Sigmoid colon (tissue), 7 donors: ENCODE results near the gene POLR1B. TPM values are rescaled to one million over a fixed set of nuclear protein-coding genes. Genes with fewer than 3 reads are reported as not detected.

Experiments
- DNase-seq: peaks from one replicate; pipeline ENCODE4 v3.0.0-alpha.2; 2019
- H3K27ac ChIP-seq, 4 donors: fragments of 200-600 bp; sonication (generic); one replicate each; pipeline ENCODE4 v1.5.1; 2016 to 2019; ENCODE audit warnings: mild to moderate bottlenecking in 1 of 4
- H3K27me3 ChIP-seq, 3 donors: fragments of 200-600 bp; sonication (generic); one replicate each; pipeline ENCODE4 v1.5.1; 2019; ENCODE audit warnings: mild to moderate bottlenecking in 1 of 3
- H3K36me3 ChIP-seq, 4 donors: fragments of 200-600 bp; sonication (generic); one replicate each; pipeline ENCODE4 v1.5.1; 2016 to 2019
- H3K4me1 ChIP-seq, 4 donors: fragments of 200-600 bp; sonication (generic); one replicate each; pipeline ENCODE4 v1.5.1; 2017 to 2019
- H3K4me3 ChIP-seq, 4 donors: fragments of 200-600 bp; sonication (generic); one replicate each; pipeline ENCODE4 v1.5.1; 2017 to 2019; ENCODE audit warnings: mild to moderate bottlenecking in 2 of 4, moderate library complexity in 1 of 4
- H3K9me3 ChIP-seq, 4 donors: fragments of 200-600 bp in 3 of 4; sonication (generic) in 3 of 4; one replicate each; pipeline versions ENCODE4 v1.5.1 to v1.6.1; 2013 to 2019
- CTCF ChIP-seq, 4 experiments: fragments of 450-650 bp in 3 of 4; fragments of 200-600 bp in 1 of 4; IDR thresholded peaks; one replicate each; pipeline ENCODE4 v1.5.1; 2016 to 2019; ENCODE audit warnings: antibody characterized with exemption in 4 of 4, mild to moderate bottlenecking in 3 of 4, moderate library complexity in 2 of 4
- EP300 ChIP-seq, 4 donors: sonication (generic); formaldehyde crosslinking; IDR thresholded peaks; one replicate each; pipeline ENCODE4 v1.6.1; 2017; ENCODE audit warnings: antibody characterized with exemption in 4 of 4
- POLR2A ChIP-seq, 2 donors: fragments of 450-650 bp; IDR thresholded peaks; one replicate each; pipeline ENCODE4 v1.6.1; 2016; ENCODE audit warnings: antibody characterized with exemption in 2 of 2, mild to moderate bottlenecking in 2 of 2, moderate library complexity in 2 of 2
- POLR2AphosphoS5 ChIP-seq, 4 donors: sonication (generic); formaldehyde crosslinking; IDR thresholded peaks; one replicate each; pipeline ENCODE4 v1.6.1; 2017; ENCODE audit warnings: antibody characterized with exemption in 4 of 4
- WGBS, 2 donors: extraction: QIAGEN DNeasy Blood & Tissue Kit; methylation state at CpG; one replicate each; pipeline ENCODE4 v1.1.7; 2013; 5-methylcytosine and 5-hydroxymethylcytosine counted together
- intact Hi-C: fragments of 100-400 bp; cut with DNase I; formaldehyde crosslinking; loops from one replicate; pipeline ENCODE4 v1.15.1; 2023
- polyA plus RNA-seq, 3 donors: library from polyadenylated mRNA; stranded (reverse); fragments of 200-250 nt; gene quantifications; one replicate each; pipeline ENCODE4 v1.2.3, GENCODE V29; 2013
- total RNA-seq, 4 donors: library from RNA; depleted of rRNA; stranded (reverse); fragments of >200 nt; gene quantifications; one replicate each; pipeline ENCODE4 v1.1.0, GENCODE V29; 2016
- donor health status: healthy with polysubstance abuse.
- donor health status: Bipolar disorder and iron deficiency.
- donor health status: healthy.

POLR1B gene
- total and polyA plus RNA-seq, 7 donors = 3.6 to 8.9 (median 7.8) TPM

GRCh38 chr2:112601754-112602153, 59.5 kb downstream of the POLR1B start:
- intact Hi-C loops = no loop called here
- Histone ChIP-seq H3K9me3 (no peaks in the 10 kb centered on the region), H3K4me1 (peaks cover 0 to 11% (median 7%) of the 10 kb centered on the region in 4 donors), H3K27me3 (no peaks in the 10 kb centered on the region), H3K4me3 (no peak overlapping the region), H3K27ac (no peak overlapping the region), H3K36me3 (no peaks in the 10 kb centered on the region)
- peak; percentile 10 for DNase-seq
- TF ChIP-seq EP300 (IDR thresholded peaks at IDR 0.05) (no peak), CTCF (IDR thresholded peaks at IDR 0.05) (no peak), POLR2AphosphoS5 (IDR thresholded peaks at IDR 0.05) (no peak), POLR2A (IDR thresholded peaks at IDR 0.05) (no peak)
- 94% methylated on average over 3 of the region's 3 CpGs for WGBS, 2 donors

GRCh38 chr2:112602917-112603316, 60.7 kb downstream of the POLR1B start:
- DNase-seq = peak; percentile 9
- no peaks in the 10 kb centered on the region for H3K36me3 ChIP-seq
- no peak for TF ChIP-seq POLR2A (IDR thresholded peaks at IDR 0.05)
- no peak for TF ChIP-seq EP300 (IDR thresholded peaks at IDR 0.05)
- no peak for TF ChIP-seq CTCF (IDR thresholded peaks at IDR 0.05)
- TF ChIP-seq POLR2AphosphoS5 (IDR thresholded peaks at IDR 0.05) = no peak
- WGBS, 2 donors = 96 to 97% methylated on average over 3 of the region's 3 CpGs
- no peak overlapping the region for H3K4me3 ChIP-seq
- intact Hi-C loops = no loop called here
- no peaks in the 10 kb centered on the region for H3K27me3 ChIP-seq
- no peaks in the 10 kb centered on the region for H3K9me3 ChIP-seq
- no peak overlapping the region for H3K27ac ChIP-seq
- peaks cover 0 to 11% (median 7%) of the 10 kb centered on the region in 4 donors for H3K4me1 ChIP-seq

GRCh38 chr2:112603731-112604130, 61.5 kb downstream of the POLR1B start:
- Histone ChIP-seq H3K27me3 (no peaks in the 10 kb centered on the region), H3K4me1 (peaks cover 0 to 11% (median 7%) of the 10 kb centered on the region in 4 donors), H3K36me3 (no peaks in the 10 kb centered on the region), H3K9me3 (no peaks in the 10 kb centered on the region), H3K27ac (no peak overlapping the region), H3K4me3 (no peak overlapping the region)
- no peak for DNase-seq
- intact Hi-C loops = no loop called here
- TF ChIP-seq CTCF (IDR thresholded peaks at IDR 0.05) (no peak), POLR2AphosphoS5 (IDR thresholded peaks at IDR 0.05) (no peak), EP300 (IDR thresholded peaks at IDR 0.05) (no peak), POLR2A (IDR thresholded peaks at IDR 0.05) (no peak)
- 86 to 92% methylated on average over 2 of the region's 2 CpGs for WGBS, 2 donors

GRCh38 chr2:112604952-112605351, 62.7 kb downstream of the POLR1B start:
- Histone ChIP-seq H3K4me3 (no peak overlapping the region), H3K4me1 (peaks cover 0 to 8% (median 5%) of the 10 kb centered on the region in 4 donors), H3K9me3 (no peaks in the 10 kb centered on the region), H3K27me3 (no peaks in the 10 kb centered on the region), H3K27ac (no peak overlapping the region), H3K36me3 (no peaks in the 10 kb centered on the region)
- intact Hi-C loops = no loop called here
- peak; percentile 13 for DNase-seq
- TF ChIP-seq EP300 (IDR thresholded peaks at IDR 0.05) = no peak
- TF ChIP-seq CTCF (IDR thresholded peaks at IDR 0.05) = no peak
- no peak for TF ChIP-seq POLR2A (IDR thresholded peaks at IDR 0.05)
- no peak for TF ChIP-seq POLR2AphosphoS5 (IDR thresholded peaks at IDR 0.05)
- 85 to 91% methylated on average over 4 of the region's 4 CpGs for WGBS, 2 donors

GRCh38 chr2:112605926-112606325, 63.7 kb downstream of the POLR1B start:
- 91 to 92% methylated on average over 5 of the region's 5 CpGs for WGBS, 2 donors
- Histone ChIP-seq H3K36me3 (no peaks in the 10 kb centered on the region), H3K27ac (no peak overlapping the region), H3K4me1 (no peaks in the 10 kb centered on the region), H3K27me3 (no peaks in the 10 kb centered on the region), H3K9me3 (no peaks in the 10 kb centered on the region), H3K4me3 (no peak overlapping the region)
- no peak for TF ChIP-seq POLR2A (IDR thresholded peaks at IDR 0.05)
- no peak for TF ChIP-seq EP300 (IDR thresholded peaks at IDR 0.05)
- TF ChIP-seq POLR2AphosphoS5 (IDR thresholded peaks at IDR 0.05) = no peak
- no peak for TF ChIP-seq CTCF (IDR thresholded peaks at IDR 0.05)
- intact Hi-C loops = no loop called here
- peak; percentile 35 for DNase-seq
